GM19238 (cell line): ENCODE results near the gene GLP1R.

ENCODE experiments used
- DNase-seq: peaks from one replicate; pipeline ENCODE4 v3.0.0; 2011; ENCODE audit warnings: low spot score; ENCODE audit not compliant: insufficient read length

Gene GLP1R

GRCh38 chr6:39048481-39049399, at the start of gene GLP1R:
Gene GLP1R, plus strand, starts transcription at chr6:39048781. Its CDS starts 60 bp downstream, at chr6:39048841.
- DNase-seq, result no peak

GRCh38 chr6:39003072-39003471, 45.5 kb upstream of the GLP1R start:
- no peak for DNase-seq

GRCh38 chr6:39003492-39003891, 45.1 kb upstream of the GLP1R start:
- no peak for DNase-seq

- DNase-seq, result no peak
These were observed 43.8 kb upstream of the GLP1R start for GRCh38 chr6:39004801-39005200.

GRCh38 chr6:39005774-39006173, 42.8 kb upstream of the GLP1R start:
- DNase-seq, result no peak

GRCh38 chr6:39007575-39007974, 41.0 kb upstream of the GLP1R start:
- DNase-seq, result no peak

GRCh38 chr6:39008737-39009136, 39.8 kb upstream of the GLP1R start:
- no peak for DNase-seq

GRCh38 chr6:39009476-39009875, 39.1 kb upstream of the GLP1R start:
- DNase-seq, result no peak

- DNase-seq, result no peak
These were observed 31.6 kb upstream of the GLP1R start for GRCh38 chr6:39016839-39017546.

GRCh38 chr6:39017547-39017880, 31.1 kb upstream of the GLP1R start:
- no peak for DNase-seq

- no peak for DNase-seq
These were observed 30.5 kb upstream of the GLP1R start for GRCh38 chr6:39018103-39018502.

GRCh38 chr6:39020136-39020535, 28.4 kb upstream of the GLP1R start:
- DNase-seq, result no peak

- DNase-seq, result no peak
These were observed 27.5 kb upstream of the GLP1R start for GRCh38 chr6:39021041-39021440.

- no peak for DNase-seq
These were observed 26.8 kb upstream of the GLP1R start for GRCh38 chr6:39021779-39022178.

GRCh38 chr6:39026175-39026574, 22.4 kb upstream of the GLP1R start:
- DNase-seq, result no peak

- peak; percentile 51 for DNase-seq
These were observed 19.2 kb upstream of the GLP1R start for GRCh38 chr6:39029156-39030011.

GRCh38 chr6:39035681-39036080, 12.9 kb upstream of the GLP1R start:
- DNase-seq, result no peak

- no peak for DNase-seq
These were observed 11.5 kb upstream of the GLP1R start for GRCh38 chr6:39037082-39037508.

- no peak for DNase-seq
These were observed 10.9 kb upstream of the GLP1R start for GRCh38 chr6:39037707-39038106.

GRCh38 chr6:39040080-39040673, 8.4 kb upstream of the GLP1R start:
- DNase-seq, result no peak

- peak; percentile 31 for DNase-seq
These were observed 7.5 kb upstream of the GLP1R start for GRCh38 chr6:39041072-39041471.
